ENCODE data around the gene ALK.

- TF ChIP-seq SUZ12 (IDR thresholded peaks at IDR 0.05; ENCODE audit: extremely low read depth, insufficient read depth, insufficient read length) (no peak), YY1 (IDR thresholded peaks at IDR 0.05; ENCODE audit: insufficient read depth, insufficient read length) (no peak), ZNF274 (IDR thresholded peaks at IDR 0.05; ENCODE audit: low read depth, low read length) (no peak)
Measured at GRCh38 chr2:29923110-29923721, 1.8 kb upstream of the ALK start.

Data from NT2/D1 (cell line).